Epithelial cell of prostate (primary cell): ENCODE measurements around the gene PHF8.

Experiments
- DNase-seq: peaks from one replicate; pipeline ENCODE4 v3.0.0-alpha.2; 2011; ENCODE audit warnings: low read depth, low spot score
- H3K27ac ChIP-seq: fragments of 450-650 bp; 2 replicates; pipeline ENCODE4 v1.5.1; 2017; ENCODE audit warnings: mild to moderate bottlenecking

PHF8 gene

DNA sequence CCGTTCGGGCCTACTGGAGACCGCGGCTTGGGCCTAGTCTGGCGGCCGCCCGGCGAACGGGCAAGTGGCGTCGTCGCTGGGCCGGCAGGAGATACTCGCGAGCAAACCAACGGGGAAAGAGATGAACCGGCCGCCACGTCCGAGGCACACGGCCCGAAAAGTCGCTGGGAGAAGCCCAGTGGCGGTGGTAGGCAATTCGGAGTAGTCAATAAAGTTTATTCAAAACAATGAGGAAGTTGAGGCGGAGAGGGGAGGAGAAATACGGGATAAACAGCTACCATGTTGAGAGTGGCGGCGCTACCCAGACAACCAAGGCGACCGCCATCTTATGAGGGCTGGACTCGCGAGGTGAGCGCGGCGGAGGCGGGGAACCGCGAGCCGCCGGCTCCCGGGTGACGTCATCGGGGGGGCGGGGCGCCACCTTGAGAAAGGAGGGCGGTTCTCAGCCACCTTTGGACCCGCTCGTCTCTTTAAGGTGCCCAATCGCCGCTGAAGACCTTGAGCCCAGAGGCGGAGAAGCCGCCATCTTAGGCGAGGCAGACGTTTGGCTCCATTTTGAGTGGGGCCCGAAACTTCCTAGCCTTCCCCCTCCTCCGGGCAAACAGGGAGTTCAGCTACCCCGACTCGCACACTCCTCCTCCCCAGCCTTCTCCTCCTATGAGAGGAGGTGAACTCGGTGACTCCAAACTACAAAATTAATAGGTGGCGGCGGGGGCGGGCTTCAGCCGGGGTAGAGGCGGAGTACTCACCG, at the start of gene PHF8:
Gene PHF8 (minus strand): TSS at position 348 of the 751 bp plus-strand sequence. CDS start 1,745 bp downstream, outside the sequence.
- peak; percentile 78 for DNase-seq
- peak within 1 kb of the TSS; percentile 89 for H3K27ac ChIP-seq

DNA sequence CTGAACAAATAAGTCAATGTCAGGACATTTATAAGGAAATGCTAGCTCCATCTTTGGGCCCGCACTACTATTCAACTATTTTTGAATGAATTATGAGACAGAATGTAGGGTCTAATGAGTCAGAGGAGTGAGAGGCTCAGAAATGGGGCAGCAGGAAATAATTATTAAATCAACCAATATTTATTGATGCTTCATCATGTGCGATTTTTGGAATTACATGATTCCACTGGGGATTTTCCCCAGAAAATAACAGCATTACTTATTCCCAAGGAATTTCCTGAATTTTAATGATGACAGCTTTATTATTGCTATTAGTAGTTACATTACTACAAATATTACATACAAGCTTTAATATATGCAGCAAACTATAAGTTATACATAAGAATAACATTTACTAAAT, 49.3 kb upstream of the PHF8 start:
- DNase-seq = no peak

DNA sequence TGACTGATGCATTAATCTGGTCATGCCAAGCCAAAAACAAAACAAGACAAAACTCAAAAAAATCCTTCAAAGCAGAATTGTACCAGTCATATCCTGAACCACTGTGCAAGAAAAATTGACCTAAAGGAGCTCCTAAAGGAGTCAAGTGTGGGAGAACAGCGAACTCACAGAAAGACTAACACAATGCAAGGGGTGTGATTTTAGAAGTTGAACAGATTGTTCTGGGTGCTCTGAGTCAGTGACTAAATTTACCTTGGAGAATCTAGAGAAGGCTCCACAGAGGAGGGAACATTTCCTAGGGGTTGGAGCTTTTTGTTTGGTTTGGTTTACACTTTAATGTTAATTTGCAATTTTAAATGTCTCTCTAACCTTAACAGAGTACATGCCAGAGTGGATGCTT, 48.9 kb upstream of the PHF8 start:
- H3K27ac ChIP-seq = no peak overlapping the region
- DNase-seq = no peak

More for the DNA sequence above, 49.3 kb upstream of the PHF8 start:
- no peak overlapping the region for H3K27ac ChIP-seq

- H3K27ac ChIP-seq = no peak overlapping the region
- DNase-seq = no peak
Measured at GRCh38 chrX:54090880-54091279, 46.6 kb upstream of the PHF8 start.

DNA sequence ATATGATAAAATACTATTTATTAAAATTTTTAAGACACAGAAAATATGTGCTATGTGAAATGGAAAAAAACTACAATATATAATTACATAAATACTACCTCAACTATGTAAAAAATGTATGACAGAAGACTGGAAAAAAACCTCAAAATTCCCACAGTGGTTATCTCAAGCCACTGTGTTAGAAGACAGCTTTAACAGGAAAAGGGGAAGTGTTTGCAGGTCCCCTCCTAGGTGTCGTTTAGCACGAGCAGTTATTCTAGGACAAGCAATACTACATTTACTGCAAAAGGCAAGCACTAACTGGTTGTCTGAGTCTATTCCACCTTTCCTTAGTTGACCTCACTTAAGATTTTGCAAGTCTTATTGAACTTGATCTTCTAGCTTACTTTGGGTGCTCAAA, 44.9 kb upstream of the PHF8 start:
- no peak overlapping the region for H3K27ac ChIP-seq
- DNase-seq = no peak

GRCh38 chrX:54087661-54088060, 43.4 kb upstream of the PHF8 start:
- H3K27ac ChIP-seq = no peak overlapping the region
- no peak for DNase-seq

DNA sequence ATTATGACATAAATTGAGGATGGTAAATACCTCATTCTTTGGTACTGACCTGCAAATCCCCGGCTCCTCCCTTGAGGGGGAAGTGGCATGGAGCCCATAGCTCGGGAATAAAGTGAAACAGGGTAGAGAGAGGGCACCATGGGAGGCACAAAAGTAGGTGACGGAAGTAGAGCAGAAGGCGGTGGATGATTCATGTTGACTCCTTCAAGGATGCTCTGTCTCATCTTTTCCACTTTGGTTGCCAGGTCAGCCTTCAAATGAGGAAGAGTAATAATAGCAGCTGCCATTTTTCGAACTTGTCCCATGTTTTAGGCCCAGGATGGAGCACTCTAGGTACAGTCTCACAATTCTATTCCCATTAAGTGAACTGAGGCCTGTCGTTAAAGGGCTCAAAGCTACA, 41.4 kb upstream of the PHF8 start:
- DNase-seq = no peak
- H3K27ac ChIP-seq = no peak overlapping the region

DNA sequence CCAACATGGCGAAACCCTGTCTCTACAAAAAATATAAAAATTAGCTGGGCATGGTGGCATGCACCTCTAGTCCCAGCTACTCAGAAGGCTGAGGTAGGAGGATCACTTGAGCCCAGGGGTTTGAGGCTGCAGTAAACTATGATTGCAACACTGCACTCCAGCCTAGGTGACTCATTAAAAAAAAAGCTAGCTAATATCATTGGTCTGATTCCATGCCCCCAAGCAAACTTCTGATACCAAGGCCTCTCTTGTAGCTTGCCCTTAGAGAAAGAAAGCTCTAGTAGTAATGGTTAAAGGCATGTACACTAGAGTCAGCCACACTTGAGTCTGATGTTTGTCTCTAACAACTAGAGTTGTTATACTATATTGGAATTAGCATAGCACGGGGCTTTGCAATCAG, 32.6 kb upstream of the PHF8 start:
- no peak overlapping the region for H3K27ac ChIP-seq
- DNase-seq = peak; percentile 33

DNA sequence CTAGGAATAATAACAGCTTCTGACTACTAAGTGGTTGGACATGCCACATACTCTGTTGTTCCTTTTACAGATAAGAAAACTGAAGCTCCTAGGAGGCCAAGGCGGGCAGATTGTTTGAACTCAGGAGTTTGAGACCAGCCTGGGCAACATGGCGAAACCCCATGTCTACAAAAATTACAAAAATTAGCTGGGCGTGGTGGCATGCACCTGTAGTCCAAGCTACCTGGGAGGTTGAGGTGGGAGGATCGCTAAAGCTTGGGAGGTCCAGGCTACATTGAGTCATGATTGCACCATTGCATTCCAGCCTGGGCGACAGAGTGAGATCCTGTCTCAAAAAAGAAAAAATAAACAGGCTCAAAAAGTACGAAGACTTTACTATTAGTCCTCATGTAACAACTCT, 30.6 kb upstream of the PHF8 start:
- no peak for DNase-seq
- no peak overlapping the region for H3K27ac ChIP-seq

- H3K27ac ChIP-seq = no peak overlapping the region
- DNase-seq = no peak
Measured at GRCh38 chrX:54067766-54068165, 23.5 kb upstream of the PHF8 start.

GRCh38 chrX:54066841-54067240, 22.6 kb upstream of the PHF8 start:
- no peak for DNase-seq
- no peak overlapping the region for H3K27ac ChIP-seq

- DNase-seq = no peak
- H3K27ac ChIP-seq = no peak overlapping the region
Measured at GRCh38 chrX:54064564-54064963, 20.3 kb upstream of the PHF8 start.

GRCh38 chrX:54063361-54063760, 19.1 kb upstream of the PHF8 start:
- no peak for DNase-seq

GRCh38 chrX:54049801-54050200, 5.5 kb upstream of the PHF8 start:
- H3K27ac ChIP-seq = no peak overlapping the region
- DNase-seq = no peak

More at GRCh38 chrX:54063361-54063760, 19.1 kb upstream of the PHF8 start:
- no peak overlapping the region for H3K27ac ChIP-seq

- no peak for DNase-seq
Measured at GRCh38 chrX:54048412-54048811, 4.1 kb upstream of the PHF8 start.

DNA sequence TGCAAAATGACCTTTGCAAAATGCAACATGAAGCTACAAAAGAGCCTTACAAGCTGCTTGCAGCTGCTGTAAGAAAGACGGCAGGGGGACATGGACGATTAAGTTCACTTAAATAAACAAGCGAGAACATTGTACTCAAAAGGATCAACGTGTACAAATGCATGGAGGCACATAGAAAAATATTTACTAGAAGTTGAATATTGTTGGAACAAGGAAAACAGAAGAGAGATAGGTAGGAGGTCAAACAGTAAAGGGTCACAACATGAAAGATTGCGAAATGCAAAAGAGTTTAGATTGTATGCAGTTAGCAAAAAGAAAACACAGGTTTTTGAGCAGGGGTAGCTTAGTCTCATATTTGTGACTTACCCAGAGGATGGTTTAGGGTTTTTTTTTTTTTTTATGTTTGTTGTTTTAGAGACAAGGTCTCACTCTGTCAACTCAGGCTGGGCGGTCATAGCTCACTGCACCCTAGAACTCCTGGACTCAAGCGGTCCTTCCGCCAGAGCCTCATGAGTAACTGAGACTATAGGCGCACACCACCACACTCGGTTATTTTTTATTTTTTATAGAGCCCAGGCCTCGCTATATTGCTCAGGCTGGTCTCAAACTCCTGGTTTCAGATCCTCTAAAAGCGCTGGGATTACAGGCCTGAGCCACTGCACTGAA, 1.4 kb upstream of the PHF8 start:
- peak overlapping the region; percentile 89 for H3K27ac ChIP-seq
- DNase-seq = no peak

More at GRCh38 chrX:54048412-54048811, 4.1 kb upstream of the PHF8 start:
- no peak overlapping the region for H3K27ac ChIP-seq

DNA sequence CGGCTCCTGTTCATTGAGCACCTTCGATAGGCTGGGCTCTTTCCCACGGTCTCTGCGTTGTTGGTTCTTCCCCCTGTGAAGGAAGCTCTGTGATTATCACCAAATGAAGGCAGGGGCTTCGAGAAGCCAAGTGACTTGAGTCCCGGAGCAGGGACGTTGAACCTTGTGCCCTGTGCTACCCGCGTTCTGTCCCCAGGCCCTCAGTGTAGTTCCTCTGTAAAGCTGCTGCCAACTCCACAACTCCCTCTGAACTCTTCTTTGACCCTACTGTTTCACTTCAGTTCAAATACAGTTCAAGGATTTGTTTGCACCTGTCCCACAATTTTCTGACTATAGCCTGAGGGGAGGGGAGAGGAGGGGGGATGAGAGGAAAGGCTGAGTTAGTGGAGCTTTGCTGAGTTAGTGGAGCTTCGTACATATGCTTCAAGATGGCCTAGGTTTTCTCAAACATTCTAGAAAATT, 635 bp upstream of the PHF8 start:
- peak overlapping the region; percentile 89 for H3K27ac ChIP-seq
- DNase-seq = no peak

GRCh38 chrX:54043541-54044125, 640 bp downstream of the PHF8 start:
- peak overlapping the region; percentile 89 for H3K27ac ChIP-seq
- no peak for DNase-seq

GRCh38 chrX:54043056-54043455, 1.2 kb downstream of the PHF8 start:
- no peak for DNase-seq
- H3K27ac ChIP-seq = peak overlapping the region; percentile 89

GRCh38 chrX:54042609-54043021, 1.7 kb downstream of the PHF8 start:
- DNase-seq = no peak
- no peak overlapping the region for H3K27ac ChIP-seq

- no peak for DNase-seq
- no peak overlapping the region for H3K27ac ChIP-seq
Measured at GRCh38 chrX:54030329-54030728, 13.9 kb downstream of the PHF8 start.
